Kidney (tissue), 14 donors: ENCODE measurements around the gene MYO5B. TPM values are rescaled to one million over a fixed set of nuclear protein-coding genes. Genes with fewer than 3 reads are reported as not detected.
"Not testable (repeated sequence)": the region's sequence is repeated elsewhere in the genome, so short reads cannot be mapped to it uniquely, and the experiment has no call there.

Experiments
- DNase-seq, 5 donors: peaks; one replicate each; pipeline ENCODE4 v3.0.0-alpha.2; 2013 to 2020
- FAIRE-seq: peaks from 2 replicates; lab custom pipeline; 2012; peaks lifted over from hg19 to GRCh38; lab: Jason Lieb, UNC
- H3K27ac ChIP-seq, 2 donors: one replicate each; pipeline ENCODE4 v1.7.0; 2013; ENCODE audit warnings: low read depth in 2 of 2, low read length in 2 of 2, inconsistent platforms in 1 of 2
- H3K27me3 ChIP-seq: one replicate; pipeline ENCODE4 v1.7.1; 2013; ENCODE audit warnings: low read length, inconsistent platforms; ENCODE audit not compliant: control insufficient read depth, insufficient read depth
- H3K36me3 ChIP-seq, 3 donors: one replicate each; pipeline versions ENCODE4 v1.7.0 to v1.7.1; 2013; ENCODE audit warnings: low read length in 3 of 3, control low read depth in 1 of 3, inconsistent platforms in 1 of 3; ENCODE audit not compliant: insufficient read depth in 3 of 3, control insufficient read depth in 2 of 3
- H3K4me1 ChIP-seq, 3 donors: one replicate each; pipeline versions ENCODE4 v1.7.0 to v1.7.1; 2013; ENCODE audit warnings: low read length in 3 of 3, inconsistent platforms in 1 of 3, low read depth in 1 of 3; ENCODE audit not compliant: control insufficient read depth in 2 of 3, insufficient read depth in 2 of 3
- H3K4me3 ChIP-seq, 3 donors: one replicate each; pipeline versions ENCODE4 v1.7.0 to v1.8.1; 2013; ENCODE audit warnings: low read length in 3 of 3, control low read depth in 1 of 3, inconsistent platforms in 1 of 3
- H3K9ac ChIP-seq, 3 donors: one replicate each; pipeline versions ENCODE4 v1.7.0 to v1.7.1; 2013; ENCODE audit warnings: low read length in 3 of 3, control low read depth in 1 of 3, inconsistent platforms in 1 of 3
- H3K9me3 ChIP-seq, 3 donors: one replicate each; pipeline versions ENCODE4 v1.7.0 to v1.7.1; 2013; ENCODE audit warnings: low read length in 3 of 3, control low read depth in 1 of 3, inconsistent platforms in 1 of 3; ENCODE audit not compliant: control insufficient read depth in 2 of 3, insufficient read depth in 1 of 3
- intact Hi-C: fragments of 100-400 bp; cut with DNase I; formaldehyde crosslinking; loops from one replicate; pipeline ENCODE4 v1.11.1; 2022
- polyA plus RNA-seq: library from polyadenylated mRNA; stranded (reverse); fragments of 350-450 nt; fragmentation: Illumina TruSeq; extraction: RNeasy Lipid Tissue Mini Kit (QIAGEN cat#74804); gene quantifications from one replicate; pipeline ENCODE4 v1.2.3, GENCODE V29; 2014; ENCODE audit warnings: low read depth, low replicate concordance; ENCODE audit not compliant: insufficient read depth
- total RNA-seq: library from RNA; stranded (reverse); fragmentation: NEBNext Ultra II Directional; extraction: Animal tissue kit (Norgen Biotek cat#: 25700); gene quantifications from one replicate; pipeline ENCODE4 v1.2.1, GENCODE V29; 2021
- TF ChIP-seq, protein P1 (sequence below): IDR thresholded peaks from 3 replicates; pipeline ENCODE4 v1.5.1; 2012; ENCODE audit warnings: mild to moderate bottlenecking, moderate library complexity, borderline replicate concordance; ENCODE audit not compliant: insufficient read depth; ENCODE audit errors: extremely low read depth
- donor health status: control.
- donor health status: control.
- donor health status: control.
- donor health status: control.
- donor health status: control.
- donor health status: DM: yes; HTN: yes; CAD: no.
- donor health status: Normal renal cell carcinoma (clear cell type).

MYO5B gene
- total and polyA plus RNA-seq, 2 donors from 2014 or later, result 17.8 to 43.8 TPM

DNA sequence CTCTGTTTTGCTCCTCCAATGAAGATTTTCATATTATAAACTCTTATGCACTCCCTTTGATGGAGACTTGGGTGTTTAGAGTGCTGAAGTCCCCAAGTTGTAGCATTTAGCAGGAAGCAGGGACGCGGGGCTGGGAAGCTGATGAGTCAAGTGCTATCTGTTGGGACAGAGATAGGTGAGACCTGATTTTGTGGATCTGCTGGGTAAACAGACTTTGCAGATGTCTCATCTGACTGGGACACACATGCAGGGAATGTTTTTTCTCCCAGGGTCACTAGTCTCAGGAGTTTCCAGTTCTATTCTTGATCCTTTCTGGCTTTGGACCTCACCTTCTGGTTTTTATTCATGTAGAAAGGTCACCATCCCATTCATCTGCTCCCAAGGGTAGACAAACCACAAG lies 301.9 kb downstream of the MYO5B start:
- no peak for FAIRE-seq
- Histone ChIP-seq H3K4me1 (no peaks in the 10 kb centered on the region), H3K4me3 (no peak overlapping the region), H3K36me3 (peaks cover 0 to 13% (median 2%) of the 10 kb centered on the region in 3 donors), H3K27ac (no peak overlapping the region), H3K9ac (no peak overlapping the region), H3K9me3 (no peaks in the 10 kb centered on the region), H3K27me3 (no peaks in the 10 kb centered on the region)
- TF ChIP-seq, protein P1, sequence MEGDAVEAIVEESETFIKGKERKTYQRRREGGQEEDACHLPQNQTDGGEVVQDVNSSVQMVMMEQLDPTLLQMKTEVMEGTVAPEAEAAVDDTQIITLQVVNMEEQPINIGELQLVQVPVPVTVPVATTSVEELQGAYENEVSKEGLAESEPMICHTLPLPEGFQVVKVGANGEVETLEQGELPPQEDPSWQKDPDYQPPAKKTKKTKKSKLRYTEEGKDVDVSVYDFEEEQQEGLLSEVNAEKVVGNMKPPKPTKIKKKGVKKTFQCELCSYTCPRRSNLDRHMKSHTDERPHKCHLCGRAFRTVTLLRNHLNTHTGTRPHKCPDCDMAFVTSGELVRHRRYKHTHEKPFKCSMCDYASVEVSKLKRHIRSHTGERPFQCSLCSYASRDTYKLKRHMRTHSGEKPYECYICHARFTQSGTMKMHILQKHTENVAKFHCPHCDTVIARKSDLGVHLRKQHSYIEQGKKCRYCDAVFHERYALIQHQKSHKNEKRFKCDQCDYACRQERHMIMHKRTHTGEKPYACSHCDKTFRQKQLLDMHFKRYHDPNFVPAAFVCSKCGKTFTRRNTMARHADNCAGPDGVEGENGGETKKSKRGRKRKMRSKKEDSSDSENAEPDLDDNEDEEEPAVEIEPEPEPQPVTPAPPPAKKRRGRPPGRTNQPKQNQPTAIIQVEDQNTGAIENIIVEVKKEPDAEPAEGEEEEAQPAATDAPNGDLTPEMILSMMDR, result no peak
- DNase-seq, result no peak
- intact Hi-C loops, result no loop called here

DNA sequence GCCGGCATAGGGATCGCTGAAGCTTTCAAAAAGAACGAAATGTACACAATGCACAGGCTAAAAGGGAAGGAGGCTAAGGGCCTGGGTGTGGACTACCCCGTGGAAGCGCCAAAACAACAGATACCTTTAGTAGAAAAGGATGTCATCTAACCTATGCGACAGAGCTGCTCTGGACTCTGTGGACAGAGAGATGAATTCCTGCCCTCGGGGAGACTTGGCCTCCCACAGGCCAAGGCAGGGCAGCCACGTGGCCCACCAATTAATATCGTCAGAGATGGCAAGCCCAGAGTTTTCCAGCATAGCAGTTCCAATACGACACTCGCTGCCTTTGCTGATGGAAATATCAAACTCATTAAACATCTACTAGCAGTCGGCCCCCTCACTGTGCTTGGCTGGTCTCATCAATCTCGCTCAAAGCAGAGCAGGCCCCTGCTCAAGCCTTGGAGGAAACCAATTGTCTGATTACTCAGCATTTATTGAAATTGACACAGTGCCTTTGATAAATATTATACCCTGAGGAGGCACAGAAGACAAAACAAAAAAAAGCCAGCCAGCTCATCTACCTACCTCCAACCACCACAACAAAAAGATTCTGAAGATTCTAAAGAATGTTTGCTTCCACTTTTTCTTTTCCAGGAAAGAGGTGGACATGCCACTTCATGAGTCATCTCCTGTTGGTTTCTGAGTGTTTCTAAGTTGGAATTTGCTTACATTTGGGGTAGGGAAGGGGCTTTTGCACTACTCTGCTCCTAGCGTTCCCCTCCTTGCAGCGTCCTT lies 302.6 kb downstream of the MYO5B start:
- Histone ChIP-seq H3K36me3 (peaks cover 0 to 13% (median 2%) of the 10 kb centered on the region in 3 donors), H3K9ac (no peak overlapping the region), H3K4me3 (no peak overlapping the region), H3K4me1 (no peaks in the 10 kb centered on the region), H3K27ac (no peak overlapping the region), H3K9me3 (no peaks in the 10 kb centered on the region), H3K27me3 (no peaks in the 10 kb centered on the region)
- DNase-seq (no peak), FAIRE-seq (no peak)
- intact Hi-C loops, result no loop called here
- TF ChIP-seq, protein P1, result no peak

- intact Hi-C loops, result no loop called here
- TF ChIP-seq, protein P1, result no peak
Observed at GRCh38 chr18:49890041-49890440, 304.9 kb downstream of the MYO5B start.

GRCh38 chr18:49889552-49889951 lies 305.4 kb downstream of the MYO5B start:
- H3K27ac ChIP-seq, intact Hi-C loops, H3K27me3 ChIP-seq, H3K9me3 ChIP-seq, FAIRE-seq, H3K4me3 ChIP-seq, DNase-seq, H3K36me3 ChIP-seq, H3K9ac ChIP-seq: not testable (repeated sequence)
- peaks cover 0 to 10% (median 0%) of the 10 kb centered on the region in 3 donors for H3K4me1 ChIP-seq

More at GRCh38 chr18:49890041-49890440, 304.9 kb downstream of the MYO5B start:
- Histone ChIP-seq H3K4me1 (peaks cover 0 to 8% (median 0%) of the 10 kb centered on the region in 3 donors), H3K36me3 (peaks cover 0 to 6% (median 2%) of the 10 kb centered on the region in 3 donors), H3K27me3 (no peaks in the 10 kb centered on the region), H3K9me3 (no peaks in the 10 kb centered on the region), H3K27ac (no peak overlapping the region), H3K9ac (no peak overlapping the region), H3K4me3 (no peak overlapping the region)
- DNase-seq (no peak), FAIRE-seq (no peak)
